ENCODE results near the gene TNFSF4.

GRCh38 chr1:173149887-173150286 lies 57.2 kb downstream of the TNFSF4 start:
- no peak for TF ChIP-seq CTCF (optimal IDR thresholded peaks at IDR 0.05 in 1 of 3, IDR thresholded peaks at IDR 0.05 in 1 of 3, conservative IDR thresholded peaks at IDR 0.05 in 1 of 3; ENCODE audit: extremely low read depth in 1 of 3, insufficient read depth in 2 of 3, low read length in 3 of 3)
- TF ChIP-seq EZH2 (IDR thresholded peaks at IDR 0.05; ENCODE audit: low read length): no peak

All from keratinocyte (primary cell).